GM10248 (cell line): ENCODE data around the gene ARHGAP18.

Experiments
- CTCF ChIA-PET: fragments of 300-600 bp; sonication (Branson Sonifier 250); formaldehyde crosslinking; extraction: SDS; loops from one replicate; lab custom pipeline; 2021; ENCODE audit warnings: antibody characterized with exemption; lab: Yijun Ruan, JAX
- POLR2A ChIA-PET: fragments of 350-650 bp; sonication (Branson Sonifier 250); formaldehyde crosslinking; extraction: SDS; loops from one replicate; lab custom pipeline; 2020; ENCODE audit warnings: antibody characterized with exemption; lab: Yijun Ruan, JAX
- DNase-seq: peaks from one replicate; pipeline ENCODE4 v3.0.0; 2012; ENCODE audit errors: extremely low spot score
- TF ChIP-seq, protein P1 (sequence below): IDR thresholded peaks from 2 replicates; pipeline ENCODE4 v1.5.1; 2012; ENCODE audit warnings: mild to moderate bottlenecking, low read depth; ENCODE audit errors: extremely low read depth, missing control alignments, control extremely low read depth

ARHGAP18 gene

DNA sequence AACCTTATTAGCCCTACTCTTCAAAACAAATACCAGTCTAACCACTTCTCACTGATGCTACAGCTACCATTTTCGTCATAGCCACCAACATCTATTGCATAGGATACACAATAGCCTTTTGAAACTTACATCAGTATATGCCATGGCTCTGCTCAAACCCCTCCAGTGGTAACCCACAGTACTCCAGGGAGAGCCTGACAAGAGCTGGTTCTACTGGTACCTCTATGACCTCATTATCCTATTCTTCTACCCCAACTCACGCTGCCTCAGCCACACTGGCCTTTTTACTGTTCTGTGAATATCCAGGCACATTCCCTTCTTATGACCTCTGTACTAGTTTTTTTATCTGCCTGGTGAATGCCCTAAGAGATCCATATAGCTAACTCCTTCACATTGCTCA is 157.6 kb downstream of the ARHGAP18 start:
- CTCF ChIA-PET: interaction anchor here (1.2 kb wide), 1 partner anchor 38 kb away, joined by 3 read pairs; no protein-coding TSS in a partner anchor

DNA sequence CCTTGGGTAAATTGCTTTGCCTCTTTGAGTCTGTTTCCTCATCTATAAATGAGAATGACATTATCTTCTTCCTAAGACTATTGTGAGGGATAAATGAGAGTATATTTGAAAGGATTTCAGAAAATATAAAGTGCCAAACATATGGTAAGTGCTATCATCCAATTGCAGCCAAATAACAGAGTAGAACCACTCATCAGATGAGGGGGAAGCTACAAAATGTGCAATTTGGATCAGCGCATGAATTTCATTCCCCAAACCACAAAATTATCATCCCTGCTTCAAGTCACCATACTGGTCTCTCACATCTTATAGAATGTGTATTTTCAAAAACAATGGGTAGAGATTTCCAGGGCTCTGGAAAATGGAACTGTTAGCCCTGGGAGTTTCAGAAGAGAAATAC is 158.5 kb downstream of the ARHGAP18 start:
- no peak for DNase-seq
- ChIA-PET POLR2A (no interaction called here), CTCF (no interaction called here)
- TF ChIP-seq, protein P1, sequence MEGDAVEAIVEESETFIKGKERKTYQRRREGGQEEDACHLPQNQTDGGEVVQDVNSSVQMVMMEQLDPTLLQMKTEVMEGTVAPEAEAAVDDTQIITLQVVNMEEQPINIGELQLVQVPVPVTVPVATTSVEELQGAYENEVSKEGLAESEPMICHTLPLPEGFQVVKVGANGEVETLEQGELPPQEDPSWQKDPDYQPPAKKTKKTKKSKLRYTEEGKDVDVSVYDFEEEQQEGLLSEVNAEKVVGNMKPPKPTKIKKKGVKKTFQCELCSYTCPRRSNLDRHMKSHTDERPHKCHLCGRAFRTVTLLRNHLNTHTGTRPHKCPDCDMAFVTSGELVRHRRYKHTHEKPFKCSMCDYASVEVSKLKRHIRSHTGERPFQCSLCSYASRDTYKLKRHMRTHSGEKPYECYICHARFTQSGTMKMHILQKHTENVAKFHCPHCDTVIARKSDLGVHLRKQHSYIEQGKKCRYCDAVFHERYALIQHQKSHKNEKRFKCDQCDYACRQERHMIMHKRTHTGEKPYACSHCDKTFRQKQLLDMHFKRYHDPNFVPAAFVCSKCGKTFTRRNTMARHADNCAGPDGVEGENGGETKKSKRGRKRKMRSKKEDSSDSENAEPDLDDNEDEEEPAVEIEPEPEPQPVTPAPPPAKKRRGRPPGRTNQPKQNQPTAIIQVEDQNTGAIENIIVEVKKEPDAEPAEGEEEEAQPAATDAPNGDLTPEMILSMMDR: no peak

More for the DNA sequence above, 157.6 kb downstream of the ARHGAP18 start:
- no peak for DNase-seq
- POLR2A ChIA-PET: no interaction called here
- TF ChIP-seq, protein P1: no peak

DNA sequence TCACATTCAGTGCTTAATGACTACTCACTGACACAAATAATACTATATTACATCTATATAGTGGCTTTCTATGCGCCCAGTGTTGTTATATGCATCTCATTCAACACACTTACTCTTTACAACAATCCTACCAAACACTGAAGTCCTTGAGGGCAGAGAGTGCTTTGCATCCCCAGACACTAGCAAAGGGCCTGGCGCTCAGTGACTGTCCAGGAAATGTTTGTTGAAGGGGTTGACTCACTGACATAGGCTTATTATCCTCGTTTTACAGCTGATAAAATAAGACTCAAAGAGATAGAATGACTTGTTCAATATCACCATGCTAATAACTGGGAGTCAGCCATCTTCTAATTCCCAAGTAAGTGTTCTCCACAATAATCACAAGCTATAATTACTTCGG is 163.3 kb downstream of the ARHGAP18 start:
- DNase-seq: no peak
- ChIA-PET CTCF (interaction anchor here (0.9 to 1.1 kb wide), 2 partner anchors 20 to 47 kb away, joined by 3 to 4 read pairs; no protein-coding TSS in a partner anchor), POLR2A (no interaction called here)
- TF ChIP-seq, protein P1: no peak

DNA sequence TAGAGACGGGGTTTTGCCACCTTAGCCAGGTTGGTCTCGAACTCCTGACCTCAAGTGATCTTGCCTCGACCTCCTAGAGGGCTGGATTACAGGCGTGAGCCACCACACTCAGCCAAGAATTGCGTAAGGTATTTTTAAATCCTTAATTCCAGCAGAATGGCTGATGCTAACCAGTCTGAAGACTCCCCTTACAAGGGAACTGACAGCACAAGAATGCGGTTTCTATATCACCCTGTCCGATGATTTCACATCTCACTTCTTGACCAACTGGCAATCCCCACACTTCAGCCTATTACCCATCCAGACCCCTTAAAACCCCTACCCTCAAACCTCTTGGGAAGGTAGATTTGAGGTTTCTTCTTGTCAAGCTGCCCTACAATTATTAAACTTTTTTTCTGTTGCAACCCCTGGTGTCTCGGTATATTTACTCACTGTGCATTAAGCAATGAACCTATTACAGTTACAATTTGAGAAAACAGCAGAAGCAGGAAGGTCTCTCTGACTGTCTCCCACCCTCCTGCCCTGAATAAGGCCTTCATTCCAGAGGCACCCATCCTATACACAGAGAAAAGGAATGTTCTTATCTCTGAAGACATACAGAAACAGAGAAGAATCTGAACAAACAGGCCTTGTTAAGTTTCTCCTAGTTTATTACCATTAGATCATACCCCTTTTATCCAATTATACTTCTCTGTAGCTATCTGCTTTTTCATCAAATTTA is 164.9 kb downstream of the ARHGAP18 start:
- TF ChIP-seq, protein P1: no peak
- POLR2A ChIA-PET: no interaction called here
- no peak for DNase-seq

DNA sequence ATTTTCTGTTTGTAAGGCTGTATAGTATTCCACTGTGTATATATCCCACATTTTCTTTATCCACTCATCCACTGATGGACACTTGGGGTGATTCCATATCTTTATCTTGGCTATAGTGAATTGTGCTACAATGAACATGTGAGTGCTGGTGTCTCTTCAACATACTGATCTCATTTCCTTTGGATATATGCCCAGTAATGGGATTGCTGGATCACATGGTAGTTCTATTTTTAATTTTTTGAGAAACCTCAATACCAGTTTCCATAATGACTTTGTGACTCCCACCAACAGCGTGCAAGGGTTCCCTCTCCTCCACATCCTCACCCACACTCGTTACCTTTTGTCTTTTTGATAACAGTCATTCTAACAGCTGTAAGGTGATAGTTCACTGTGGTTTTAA is 166.0 kb downstream of the ARHGAP18 start:
- POLR2A ChIA-PET: no interaction called here
- DNase-seq: no peak
- CTCF ChIA-PET: no interaction called here
- TF ChIP-seq, protein P1: no peak

More for the DNA sequence above, 164.9 kb downstream of the ARHGAP18 start:
- CTCF ChIA-PET: no interaction called here

DNA sequence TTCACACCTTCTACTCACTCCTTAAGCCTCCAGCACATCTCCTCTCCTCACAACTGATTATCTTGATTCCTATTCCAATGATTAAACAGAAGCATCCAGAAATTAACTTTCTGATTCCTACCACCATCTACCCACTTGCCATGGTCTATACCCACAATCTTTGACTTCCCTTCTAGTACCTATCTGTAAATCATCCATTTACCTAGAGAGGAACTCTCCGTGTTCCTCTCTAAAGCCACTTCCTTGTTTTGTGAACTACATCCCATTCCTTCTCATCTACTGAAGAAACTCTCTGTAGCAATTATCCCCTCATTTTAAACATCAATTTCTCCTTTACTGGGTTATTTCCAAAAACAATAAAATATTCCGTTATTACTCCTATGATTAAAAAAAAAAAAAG is 167.3 kb downstream of the ARHGAP18 start:
- ChIA-PET CTCF (no interaction called here), POLR2A (no interaction called here)
- TF ChIP-seq, protein P1: no peak
- DNase-seq: no peak

DNA sequence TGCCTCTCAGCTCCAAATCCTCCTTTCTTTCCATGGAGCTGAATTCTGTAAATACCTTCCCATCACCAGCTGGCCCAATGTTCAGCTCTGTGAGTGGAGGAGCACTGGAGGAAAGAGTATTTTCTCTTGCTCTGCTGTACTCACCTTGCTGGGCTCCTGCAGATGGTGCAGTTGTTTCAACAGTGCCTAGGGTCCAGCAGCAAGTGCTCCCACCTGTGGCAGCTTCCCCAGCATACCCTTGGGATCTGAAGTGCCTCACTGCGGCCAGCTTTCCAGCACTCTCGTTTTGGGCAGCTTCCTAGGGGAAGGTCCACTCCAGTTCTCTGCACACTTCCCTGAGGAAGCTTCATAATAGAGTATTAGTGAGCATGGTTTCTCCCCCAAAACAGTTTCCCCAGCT is 170.9 kb downstream of the ARHGAP18 start:
- CTCF ChIA-PET: interaction anchor here (0.6 to 1.5 kb wide), 5 partner anchors 40 to 236 kb away, joined by 3 to 4 read pairs (median 3); no protein-coding TSS in a partner anchor
- TF ChIP-seq, protein P1: no peak
- DNase-seq: no peak
- POLR2A ChIA-PET: no interaction called here
